Brain microvascular endothelial cell (primary cell): ENCODE measurements around the gene NLRP7.
"Not testable (repeated sequence)": the region's sequence is repeated elsewhere in the genome, so short reads cannot be mapped to it uniquely, and the experiment has no call there.

Source experiments
- DNase-seq: peaks from one replicate; pipeline ENCODE4 v3.0.0-alpha.2; 2020
- H3K27ac ChIP-seq: fragments of 250-450 bp; sonication (Bioruptor Pico); 2 replicates; pipeline ENCODE4 v1.5.1; 2020; ENCODE audit warnings: mild to moderate bottlenecking, moderate library complexity
- H3K27me3 ChIP-seq: fragments of 250-450 bp; sonication (Bioruptor Pico); replicated peaks from 2 replicates; pipeline ENCODE4 v1.5.1; 2020; ENCODE audit warnings: mild to moderate bottlenecking
- H3K36me3 ChIP-seq: fragments of 250-450 bp; sonication (Bioruptor Pico); replicated peaks from 2 replicates; pipeline ENCODE4 v1.5.1; 2020; ENCODE audit warnings: mild to moderate bottlenecking
- H3K4me3 ChIP-seq: 2 replicates; pipeline ENCODE4 v1.5.1; 2011; ENCODE audit warnings: low read depth, mild to moderate bottlenecking, control low read depth, low read length, moderate library complexity
- in situ Hi-C: cut with HindIII; loops from 2 replicates; pipeline ENCODE4 v1.10.0; 2017; ENCODE audit warnings: low sequenced_read_pairs, low pct_ligation_motif_present
- TF ChIP-seq, protein P1 (sequence below): IDR thresholded peaks from 2 replicates; pipeline ENCODE4 v1.5.1; 2011; ENCODE audit warnings: low read depth, mild to moderate bottlenecking, moderate library complexity, low read length, control low read depth, inconsistent platforms; ENCODE audit errors: missing control alignments

The NLRP7 gene

DNA sequence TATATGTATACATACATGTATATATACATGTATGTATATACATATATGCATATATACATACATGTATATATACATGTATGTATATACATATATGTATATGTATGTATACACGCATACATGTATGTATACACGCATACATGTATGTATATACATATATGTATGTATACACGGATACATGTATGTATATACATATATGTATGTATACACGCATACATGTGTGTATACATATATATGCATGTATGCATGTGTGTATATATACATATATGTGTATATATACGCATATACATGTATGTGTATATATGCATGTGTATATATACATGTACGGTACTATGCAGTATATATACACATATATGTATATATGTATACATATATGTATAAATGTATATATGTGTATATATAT, 44.0 kb downstream of the NLRP7 start:
- no peak overlapping the region for H3K27ac ChIP-seq
- DNase-seq: no peak
- no peaks in the 10 kb centered on the region for H3K36me3 ChIP-seq
- H3K27me3 ChIP-seq: no peaks in the 10 kb centered on the region
- TF ChIP-seq, protein P1, sequence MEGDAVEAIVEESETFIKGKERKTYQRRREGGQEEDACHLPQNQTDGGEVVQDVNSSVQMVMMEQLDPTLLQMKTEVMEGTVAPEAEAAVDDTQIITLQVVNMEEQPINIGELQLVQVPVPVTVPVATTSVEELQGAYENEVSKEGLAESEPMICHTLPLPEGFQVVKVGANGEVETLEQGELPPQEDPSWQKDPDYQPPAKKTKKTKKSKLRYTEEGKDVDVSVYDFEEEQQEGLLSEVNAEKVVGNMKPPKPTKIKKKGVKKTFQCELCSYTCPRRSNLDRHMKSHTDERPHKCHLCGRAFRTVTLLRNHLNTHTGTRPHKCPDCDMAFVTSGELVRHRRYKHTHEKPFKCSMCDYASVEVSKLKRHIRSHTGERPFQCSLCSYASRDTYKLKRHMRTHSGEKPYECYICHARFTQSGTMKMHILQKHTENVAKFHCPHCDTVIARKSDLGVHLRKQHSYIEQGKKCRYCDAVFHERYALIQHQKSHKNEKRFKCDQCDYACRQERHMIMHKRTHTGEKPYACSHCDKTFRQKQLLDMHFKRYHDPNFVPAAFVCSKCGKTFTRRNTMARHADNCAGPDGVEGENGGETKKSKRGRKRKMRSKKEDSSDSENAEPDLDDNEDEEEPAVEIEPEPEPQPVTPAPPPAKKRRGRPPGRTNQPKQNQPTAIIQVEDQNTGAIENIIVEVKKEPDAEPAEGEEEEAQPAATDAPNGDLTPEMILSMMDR: no peak
- in situ Hi-C loops: no loop called here
- no peak overlapping the region for H3K4me3 ChIP-seq

DNA sequence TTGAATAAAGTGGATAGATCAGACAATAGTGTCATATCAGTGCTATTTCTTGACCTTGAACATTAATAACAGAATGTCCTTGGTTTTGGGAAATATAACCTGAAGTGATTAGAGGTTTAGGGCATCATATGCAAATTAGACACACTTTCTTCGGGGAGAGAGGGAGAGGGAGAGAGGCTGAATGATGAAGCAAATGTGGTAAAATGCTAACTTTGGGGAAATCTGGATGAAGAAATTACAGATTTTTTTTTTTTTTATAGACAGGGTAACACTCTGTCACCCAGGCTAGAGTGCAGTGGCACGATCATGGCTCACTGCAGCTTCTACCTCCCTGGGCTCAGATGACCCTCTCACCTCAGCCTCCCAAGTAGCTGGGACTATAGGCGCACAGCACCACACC, 45.3 kb downstream of the NLRP7 start:
- H3K27ac ChIP-seq: no peak overlapping the region
- in situ Hi-C loops: no loop called here
- no peaks in the 10 kb centered on the region for H3K36me3 ChIP-seq
- H3K27me3 ChIP-seq: no peaks in the 10 kb centered on the region
- TF ChIP-seq, protein P1: no peak
- H3K4me3 ChIP-seq: no peak overlapping the region
- DNase-seq: no peak

DNA sequence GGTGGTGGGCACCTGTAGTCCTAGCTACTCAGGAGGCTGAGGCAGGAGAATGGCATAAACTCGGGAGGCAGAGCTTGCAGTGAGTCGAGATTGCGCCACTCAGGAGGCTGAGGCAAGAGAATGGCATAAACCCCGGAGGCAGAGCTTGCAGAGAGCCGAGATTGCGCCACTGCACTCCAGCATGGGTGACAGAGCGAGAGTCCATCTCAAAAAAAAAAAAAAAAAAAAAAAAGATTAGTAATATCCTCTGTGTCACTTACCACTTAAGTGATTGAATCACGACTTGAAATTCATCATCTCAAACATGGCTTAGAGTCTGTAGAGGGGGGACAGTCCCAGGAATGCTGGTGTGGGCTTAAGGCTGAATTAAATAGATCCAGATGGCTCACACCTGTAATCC, 46.2 kb downstream of the NLRP7 start:
- H3K27me3 ChIP-seq, H3K36me3 ChIP-seq, H3K27ac ChIP-seq, H3K4me3 ChIP-seq, DNase-seq, in situ Hi-C loops: not testable (repeated sequence)

DNA sequence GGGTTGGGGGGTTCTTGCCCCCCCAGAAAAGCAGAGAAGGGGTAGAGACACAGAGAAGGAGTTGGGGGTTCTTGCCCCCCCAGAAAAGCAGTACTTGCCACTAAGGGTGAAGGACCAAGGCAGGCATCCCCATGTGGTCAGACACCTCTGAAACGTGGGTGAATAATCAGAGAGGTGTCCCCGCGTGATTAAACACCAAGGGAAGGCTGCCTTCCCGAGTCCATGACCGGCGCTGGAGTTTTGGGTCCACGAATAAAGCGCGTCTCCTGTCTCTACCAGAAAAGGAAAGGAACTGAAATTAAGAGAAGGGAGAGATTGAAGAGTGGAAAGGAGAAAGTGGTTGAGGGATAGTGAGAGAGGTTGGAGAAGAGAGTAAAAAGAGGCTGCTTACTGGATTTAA, 47.7 kb downstream of the NLRP7 start:
- DNase-seq, in situ Hi-C loops, H3K36me3 ChIP-seq, H3K27ac ChIP-seq, H3K4me3 ChIP-seq, H3K27me3 ChIP-seq: not testable (repeated sequence)

DNA sequence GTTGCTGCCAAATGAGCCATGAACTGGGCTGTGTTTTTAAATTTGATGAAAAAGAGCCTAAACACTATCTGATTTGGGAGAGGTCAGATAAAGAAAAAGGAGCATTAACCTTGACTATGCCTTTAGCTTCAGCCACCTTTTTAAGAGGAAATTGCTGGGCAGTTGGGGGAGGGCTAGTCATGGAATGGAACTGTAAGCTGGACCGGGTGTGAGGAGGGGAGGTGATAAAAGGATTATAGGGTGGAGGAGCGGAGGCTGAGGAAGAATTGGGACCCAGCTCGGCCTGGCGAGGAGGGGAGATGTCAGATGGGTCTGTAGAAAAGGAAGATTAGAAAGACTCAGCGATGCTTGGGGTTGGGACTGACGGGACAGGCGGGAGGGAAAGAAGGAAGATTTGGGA, 48.6 kb downstream of the NLRP7 start:
- H3K27me3 ChIP-seq, in situ Hi-C loops, H3K27ac ChIP-seq, H3K36me3 ChIP-seq, DNase-seq, H3K4me3 ChIP-seq: not testable (repeated sequence)

DNA sequence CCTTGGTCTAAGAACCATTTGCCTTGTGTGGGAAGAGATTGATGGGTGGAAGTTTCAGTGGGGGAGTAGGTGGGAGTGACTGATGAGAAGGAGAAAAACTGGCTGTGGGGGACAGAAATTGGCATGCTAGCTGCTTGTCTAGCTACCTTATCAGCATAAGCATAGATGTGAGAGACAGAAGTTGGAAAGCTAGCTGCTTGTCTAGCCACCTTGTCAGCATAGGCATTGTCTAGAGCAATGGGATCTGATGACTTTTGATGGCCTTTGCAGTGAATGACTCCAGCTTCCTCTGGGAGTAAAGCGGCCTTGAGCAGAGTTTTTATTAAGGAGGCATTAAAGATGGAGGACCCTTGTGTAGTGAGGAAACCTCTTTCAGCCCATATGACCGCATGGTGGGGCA, 51.3 kb downstream of the NLRP7 start:
- DNase-seq: no peak
- H3K27ac ChIP-seq: no peak overlapping the region
- in situ Hi-C loops: no loop called here
- TF ChIP-seq, protein P1: no peak
- H3K36me3 ChIP-seq: no peaks in the 10 kb centered on the region
- H3K27me3 ChIP-seq: no peaks in the 10 kb centered on the region
- no peak overlapping the region for H3K4me3 ChIP-seq

DNA sequence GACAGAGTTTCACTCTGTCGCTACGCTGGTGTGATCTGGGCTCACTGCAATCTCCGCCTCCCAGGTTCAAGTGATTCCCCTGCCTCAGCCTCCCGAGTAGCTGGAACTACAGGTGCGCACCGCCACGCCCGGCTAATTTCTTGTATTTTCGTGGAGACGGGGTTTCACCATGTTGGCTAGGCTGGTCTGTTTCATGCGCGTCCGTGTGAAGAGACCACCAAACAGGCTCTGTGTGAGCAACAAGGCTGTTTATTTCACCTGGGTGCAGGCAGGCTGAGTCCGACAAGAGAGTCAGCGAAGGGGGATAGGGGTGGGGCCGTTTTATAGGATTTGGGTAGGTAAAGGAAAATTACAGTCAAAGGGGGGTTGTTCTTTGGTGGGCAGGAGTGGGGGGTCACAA, 53.2 kb downstream of the NLRP7 start:
- DNase-seq, H3K27ac ChIP-seq, H3K4me3 ChIP-seq, H3K27me3 ChIP-seq, in situ Hi-C loops, H3K36me3 ChIP-seq: not testable (repeated sequence)

DNA sequence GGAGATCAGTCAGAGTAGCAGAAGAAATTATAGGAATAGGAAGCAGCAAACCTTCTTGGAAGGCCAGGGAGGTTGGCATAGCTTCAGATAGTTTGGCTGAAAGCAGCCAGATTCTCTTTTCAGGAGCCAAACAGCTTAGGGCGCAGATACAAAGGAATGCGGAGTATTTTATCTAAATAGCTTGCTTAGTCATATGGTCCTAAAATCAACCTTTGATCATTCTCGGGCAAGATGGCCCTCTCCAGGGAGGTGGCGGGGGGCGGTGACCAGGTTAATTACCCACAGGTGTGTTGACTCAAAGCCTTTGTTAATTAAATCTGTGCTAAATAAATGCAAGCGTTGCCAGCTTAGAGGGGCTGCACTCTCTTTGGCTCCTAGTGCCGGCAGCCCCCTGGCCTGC, 53.9 kb downstream of the NLRP7 start:
- TF ChIP-seq, protein P1: no peak
- no peak for DNase-seq
- H3K4me3 ChIP-seq: no peak overlapping the region
- no peaks in the 10 kb centered on the region for H3K27me3 ChIP-seq
- in situ Hi-C loops: no loop called here
- no peak overlapping the region for H3K27ac ChIP-seq
- H3K36me3 ChIP-seq: no peaks in the 10 kb centered on the region
